HG02642 (cell line): ENCODE measurements around the gene TFF2.

ENCODE experiments used
- ATAC-seq: cut with Tn5 transposase; IDR thresholded peaks from one replicate; pipeline ENCODE4 v1.9.1; 2021; ENCODE audit warnings: mild to moderate bottlenecking; ENCODE audit not compliant: unreplicated experiment, poor library complexity

The TFF2 gene

DNA sequence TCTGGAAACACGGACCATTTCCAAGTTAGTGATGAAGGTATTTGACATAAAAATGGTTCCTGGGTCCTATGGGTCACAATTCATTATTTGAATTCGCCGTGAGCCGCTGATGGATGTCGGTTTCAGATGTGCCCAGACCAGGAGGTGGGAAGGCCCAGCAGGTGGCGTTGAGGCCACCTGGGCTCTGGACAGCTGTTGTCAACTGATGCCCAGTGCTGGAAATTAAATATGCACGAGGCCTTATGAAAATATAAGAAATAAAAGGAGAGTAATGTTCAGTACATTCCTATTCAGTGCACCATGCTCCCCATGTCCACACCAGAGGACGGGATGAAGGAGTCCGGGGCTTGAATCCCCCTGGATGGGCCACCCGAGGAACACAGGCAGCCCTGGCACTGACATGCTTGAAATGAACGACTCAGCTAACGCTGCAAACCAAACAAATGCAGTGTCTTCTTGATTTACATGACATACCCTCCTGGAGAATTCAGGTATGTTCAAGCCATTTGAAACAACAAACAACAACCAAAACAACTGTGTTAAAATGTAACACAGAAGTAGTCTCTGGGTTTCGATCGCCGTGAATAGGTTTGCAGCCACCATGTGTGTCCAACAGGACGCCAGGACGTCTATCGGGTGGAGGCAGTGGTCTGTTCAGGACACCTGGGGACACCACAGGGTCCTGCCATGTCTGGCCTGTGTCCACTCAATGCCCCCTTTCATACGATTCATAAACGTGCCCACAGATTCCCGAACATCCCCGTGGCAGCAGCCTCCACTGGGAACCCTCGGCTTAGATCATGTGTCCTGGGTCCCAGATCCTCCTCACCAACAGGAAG, 41.7 kb downstream of the TFF2 start:
- ATAC-seq, result no peak

- no peak for ATAC-seq
These were observed 42.5 kb downstream of the TFF2 start for GRCh38 chr21:42308161-42308913.

- ATAC-seq, result no peak
These were observed 43.7 kb downstream of the TFF2 start for GRCh38 chr21:42307106-42307505.

- no peak for ATAC-seq
These were observed 44.3 kb downstream of the TFF2 start for GRCh38 chr21:42306366-42307035.

GRCh38 chr21:42305707-42306147, 45.1 kb downstream of the TFF2 start:
- no peak for ATAC-seq

DNA sequence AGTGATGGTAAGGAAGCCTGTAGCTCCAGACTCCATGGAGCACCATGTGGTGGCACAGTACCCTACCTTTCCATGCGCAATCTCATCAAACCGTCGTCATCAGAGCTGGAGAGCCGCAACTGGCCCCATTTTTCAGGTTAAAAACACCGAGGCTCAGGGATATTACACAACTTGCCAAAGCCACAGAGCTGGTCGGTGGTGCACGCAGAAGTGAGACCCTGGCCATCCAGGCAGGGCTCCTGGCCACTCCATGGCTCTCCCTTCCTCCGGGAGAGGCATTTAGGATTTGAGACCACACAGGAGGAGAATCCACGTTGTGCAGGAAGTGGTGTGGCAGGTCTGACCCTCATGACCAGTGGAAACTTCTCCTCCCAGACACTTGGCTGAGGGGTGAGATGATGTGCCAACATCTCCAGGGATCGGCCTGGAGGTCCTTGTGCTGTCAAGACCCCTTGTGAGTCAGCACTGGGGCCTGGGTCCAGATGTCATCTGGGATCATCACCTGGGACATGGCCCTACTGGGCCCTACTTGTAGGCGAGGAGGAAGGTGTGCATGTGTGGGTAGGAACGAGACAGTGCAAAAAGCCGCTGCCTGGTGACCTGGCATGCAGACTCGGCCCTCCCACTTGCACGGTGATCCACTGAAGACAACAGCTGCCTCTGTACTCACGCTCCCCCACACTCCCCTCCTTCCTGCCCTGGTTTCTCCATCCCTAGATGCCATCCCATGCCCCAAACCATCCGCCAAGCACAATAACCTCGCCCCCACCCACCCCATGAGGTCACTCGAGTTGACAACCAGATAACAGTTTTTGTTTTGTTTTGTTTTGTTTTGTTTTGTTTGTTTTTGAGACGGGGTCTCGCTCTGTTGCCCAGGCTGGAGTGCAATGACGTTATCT, 46.0 kb downstream of the TFF2 start:
- no peak for ATAC-seq

- no peak for ATAC-seq
These were observed 47.4 kb downstream of the TFF2 start for GRCh38 chr21:42303443-42303842.

GRCh38 chr21:42302794-42303193, 48.0 kb downstream of the TFF2 start:
- no peak for ATAC-seq

DNA sequence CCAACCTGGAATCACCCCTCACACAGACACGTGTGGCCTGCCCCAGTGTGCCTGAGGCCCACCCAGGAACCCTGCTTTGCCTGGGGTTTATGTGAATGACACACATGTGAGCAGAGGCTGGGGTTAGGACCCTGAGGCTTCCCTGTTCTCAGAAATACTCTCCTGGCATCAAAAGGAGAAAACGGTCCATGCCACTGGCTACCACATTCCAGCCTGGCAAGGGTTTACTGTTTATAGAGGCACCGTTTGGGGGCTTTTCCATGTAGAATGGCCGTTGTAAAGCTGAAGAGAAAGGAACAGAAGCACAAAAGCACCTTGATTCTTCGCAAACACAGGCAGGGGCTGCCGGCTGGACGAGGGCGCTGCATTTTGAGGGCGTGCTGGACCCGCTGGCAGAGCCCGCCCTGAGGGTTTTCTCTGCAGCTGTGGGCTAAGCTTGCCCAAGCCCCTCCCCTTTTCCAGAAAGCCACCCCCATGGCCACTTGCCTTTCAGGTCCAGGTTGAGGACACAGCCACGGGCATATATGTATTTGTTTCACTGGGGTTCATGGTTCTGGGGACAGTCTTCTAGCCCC, 48.6 kb downstream of the TFF2 start:
- no peak for ATAC-seq

- ATAC-seq, result no peak
These were observed 49.3 kb downstream of the TFF2 start for GRCh38 chr21:42301371-42302075.

DNA sequence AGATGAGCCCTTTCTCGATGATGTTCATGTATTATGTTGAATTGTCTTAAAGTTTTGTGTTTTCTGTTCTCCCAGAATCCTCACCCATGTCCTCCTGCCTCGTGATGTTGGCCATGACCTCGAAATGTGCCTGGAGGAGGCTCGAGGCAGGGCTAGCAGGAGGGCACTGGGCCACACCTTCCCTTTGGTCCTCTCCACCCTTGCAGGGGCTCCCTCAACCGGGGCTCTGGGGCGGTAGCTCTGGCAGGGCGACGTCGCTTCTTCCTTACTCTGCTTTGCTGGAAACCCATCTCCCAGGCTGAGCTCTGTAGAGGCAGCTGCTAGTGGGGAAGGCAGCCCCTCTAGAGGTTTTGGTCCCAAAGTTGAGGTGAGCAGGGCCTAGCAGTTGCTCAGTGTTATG, 49.8 kb downstream of the TFF2 start:
- ATAC-seq, result no peak

GRCh38 chr21:42300045-42300583, 50.7 kb downstream of the TFF2 start:
- no peak for ATAC-seq

DNA sequence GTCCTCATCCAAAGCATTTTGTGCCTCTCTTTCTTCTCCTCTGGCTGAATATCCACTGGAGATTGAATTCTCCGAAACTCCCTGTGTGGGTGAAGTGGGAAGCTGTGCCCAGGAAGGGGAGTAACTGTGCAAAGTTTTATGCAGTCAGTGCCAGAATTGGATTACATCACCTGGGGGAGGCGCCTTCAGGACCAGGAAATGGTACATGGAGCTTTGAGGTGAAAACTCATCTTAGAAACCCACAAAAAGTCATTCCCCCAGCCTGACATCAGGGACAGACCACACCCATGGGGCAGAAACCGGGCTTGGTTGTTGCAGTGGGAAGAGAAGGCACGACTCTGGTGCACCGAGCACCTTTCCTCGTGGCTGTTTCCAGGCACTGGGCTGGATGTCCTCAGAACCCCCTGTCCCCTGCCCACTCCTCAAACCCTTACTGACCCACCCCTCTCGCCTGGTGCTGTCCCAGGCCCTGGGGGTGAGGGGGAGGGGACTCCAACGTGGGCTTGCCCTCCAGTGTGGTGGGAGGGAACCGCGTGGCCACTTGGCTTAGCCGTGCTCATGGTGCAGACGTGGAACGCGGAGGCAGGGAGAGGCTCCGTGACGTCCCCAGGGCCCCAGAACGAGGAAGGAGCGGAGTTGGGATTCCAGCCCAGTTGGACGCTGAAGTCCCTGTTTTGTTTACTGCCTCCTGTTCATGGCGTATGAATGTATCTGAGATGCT, 51.3 kb downstream of the TFF2 start:
- no peak for ATAC-seq

- no peak for ATAC-seq
These were observed 52.1 kb downstream of the TFF2 start for GRCh38 chr21:42298657-42299056.

DNA sequence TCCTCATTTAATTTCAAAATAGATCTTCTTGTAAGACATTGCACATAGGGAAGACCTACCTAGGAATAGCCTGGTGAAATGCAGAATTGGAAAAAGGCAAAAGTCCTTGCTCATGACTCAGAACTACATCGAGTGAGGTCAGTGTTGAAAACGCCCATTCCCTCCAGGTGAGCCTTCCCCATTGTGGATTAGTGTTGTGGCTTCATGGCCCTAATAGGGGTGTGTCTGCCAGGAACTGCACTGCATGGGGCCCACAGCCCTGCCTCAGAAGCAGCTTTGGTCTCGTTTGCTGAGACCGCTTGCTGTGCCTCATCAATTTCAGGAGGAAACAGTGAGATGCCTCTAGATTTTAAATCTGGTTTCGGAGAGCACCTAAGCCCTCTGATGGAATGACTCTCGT, 52.6 kb downstream of the TFF2 start:
- no peak for ATAC-seq

DNA sequence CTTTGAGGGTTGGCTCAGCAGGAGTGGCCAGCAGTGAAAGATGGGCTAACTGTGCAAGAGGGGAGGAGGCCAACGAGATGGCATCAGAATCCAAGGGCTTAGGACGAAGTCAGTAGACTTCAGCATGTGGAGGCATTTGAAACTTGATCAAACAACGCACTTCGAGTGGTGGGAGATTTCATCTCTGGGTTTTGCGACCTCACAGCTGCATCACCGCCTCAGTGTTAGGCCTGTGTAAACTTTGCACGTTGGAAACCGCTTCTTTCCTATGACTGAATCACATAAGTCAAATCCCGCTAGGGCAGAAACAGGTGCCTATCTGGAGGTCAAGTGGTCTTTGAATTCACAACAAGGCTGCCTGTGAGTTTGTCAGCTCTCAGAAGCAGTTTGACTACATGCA, 53.4 kb downstream of the TFF2 start:
- no peak for ATAC-seq

GRCh38 chr21:42296501-42296900, 54.3 kb downstream of the TFF2 start:
- no peak for ATAC-seq
